Activated CD4-positive, alpha-beta memory T cell treated with anti-CD3 and anti-CD28 coated beads, Interleukin-2, amount 10 ng/mL, durations not matched to agents 7 days and 5 days (primary cell): ENCODE results near the gene UBAC2. TPM values are rescaled to one million over a fixed set of nuclear protein-coding genes. Genes with fewer than 3 reads are reported as not detected.

Source experiments
- CTCF ChIA-PET: fragments of 350-600 bp; sonication (Branson Sonifier 250); formaldehyde crosslinking; loops from one replicate; lab custom pipeline; 2021; ENCODE audit warnings: antibody characterized with exemption, inconsistent platforms; lab: Charles Lee
- POLR2A ChIA-PET: fragments of 350-600 bp; sonication (Branson Sonifier 250); formaldehyde crosslinking; loops from one replicate; lab custom pipeline; 2021; ENCODE audit warnings: antibody characterized with exemption; lab: Charles Lee
- DNase-seq: peaks from one replicate; pipeline ENCODE4 v3.0.0-alpha.2; 2020
- H3K27ac Mint-ChIP-seq: one replicate; pipeline ENCODE4 v1.8.0; 2021; ENCODE audit warnings: mild to moderate bottlenecking, mixed read lengths
- H3K27me3 Mint-ChIP-seq: one replicate; pipeline ENCODE4 v1.8.0; 2021; ENCODE audit warnings: mixed read lengths
- H3K36me3 Mint-ChIP-seq: one replicate; pipeline ENCODE4 v1.8.0; 2021; ENCODE audit warnings: low read depth, mixed read lengths
- H3K4me1 Mint-ChIP-seq: one replicate; pipeline ENCODE4 v1.8.0; 2021; ENCODE audit warnings: mixed read lengths
- H3K4me3 Mint-ChIP-seq: one replicate; pipeline ENCODE4 v1.8.0; 2021; ENCODE audit warnings: mild to moderate bottlenecking, mixed read lengths
- H3K9me3 Mint-ChIP-seq: one replicate; pipeline ENCODE4 v1.8.0; 2021; ENCODE audit warnings: mixed read lengths
- total RNA-seq, 2 experiments: library from RNA; stranded (reverse); gene quantifications; one replicate each; pipeline ENCODE4 v1.2.3, GENCODE V29; 2021

The UBAC2 gene
- total RNA-seq, 2 experiments from 2014 or later = 53.8 to 55.2 TPM

GRCh38 chr13:99191900-99192399 lies 8.7 kb upstream of the UBAC2 start:
- POLR2A ChIA-PET = no interaction called here

DNA sequence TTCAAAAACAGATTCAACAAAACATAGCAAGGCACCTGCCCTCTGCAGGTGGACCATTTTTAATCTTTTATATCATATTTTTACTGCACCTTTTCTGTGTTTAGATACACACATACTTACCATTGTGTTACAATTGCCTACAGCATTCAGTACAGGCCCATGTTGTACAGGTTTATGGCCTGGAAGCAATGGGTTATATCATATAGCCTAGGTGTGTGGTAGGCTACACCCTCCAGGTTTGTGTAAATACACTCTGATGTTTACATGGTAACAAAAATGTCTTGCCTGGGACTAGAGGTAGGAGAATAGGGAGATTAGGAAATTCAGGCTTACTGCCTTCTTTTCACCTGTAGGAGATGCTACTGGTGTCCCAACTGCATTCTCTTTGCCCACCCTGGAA lies 8.2 kb upstream of the UBAC2 start:
- ChIA-PET POLR2A (no interaction called here), CTCF (interaction anchor here (0.9 to 1.4 kb wide), 3 partner anchors 15 to 194 kb away, joined by 3 to 7 read pairs (median 4); no protein-coding TSS in a partner anchor)
- H3K27ac Mint-ChIP-seq = no peak overlapping the region
- H3K9me3 Mint-ChIP-seq = no peaks in the 10 kb centered on the region
- DNase-seq = no peak
- no peaks in the 10 kb centered on the region for H3K36me3 Mint-ChIP-seq
- H3K4me3 Mint-ChIP-seq = no peak overlapping the region
- peaks cover 12% of the 10 kb centered on the region for H3K4me1 Mint-ChIP-seq
- H3K27me3 Mint-ChIP-seq = no peaks in the 10 kb centered on the region

More at GRCh38 chr13:99191900-99192399, 8.7 kb upstream of the UBAC2 start:
- no peaks in the 10 kb centered on the region for H3K9me3 Mint-ChIP-seq
- no peak overlapping the region for H3K4me3 Mint-ChIP-seq
- H3K27me3 Mint-ChIP-seq = no peaks in the 10 kb centered on the region
- peaks cover 12% of the 10 kb centered on the region for H3K4me1 Mint-ChIP-seq
- H3K27ac Mint-ChIP-seq = no peak overlapping the region
- H3K36me3 Mint-ChIP-seq = no peaks in the 10 kb centered on the region
- CTCF ChIA-PET = no interaction called here
- DNase-seq = no peak

GRCh38 chr13:99193152-99193551 lies 7.5 kb upstream of the UBAC2 start:
- no peaks in the 10 kb centered on the region for H3K9me3 Mint-ChIP-seq
- ChIA-PET CTCF (interaction anchor here (0.8 to 1.4 kb wide), 5 partner anchors 11 to 194 kb away, joined by 3 to 7 read pairs (median 3); no protein-coding TSS in a partner anchor), POLR2A (no interaction called here)
- H3K4me3 Mint-ChIP-seq = no peak overlapping the region
- H3K36me3 Mint-ChIP-seq = no peaks in the 10 kb centered on the region
- H3K27me3 Mint-ChIP-seq = no peaks in the 10 kb centered on the region
- H3K4me1 Mint-ChIP-seq = peaks cover 12% of the 10 kb centered on the region
- DNase-seq = no peak
- H3K27ac Mint-ChIP-seq = no peak overlapping the region

- no peak overlapping the region for H3K27ac Mint-ChIP-seq
- CTCF ChIA-PET = interaction anchor here (0.6 to 12.7 kb wide), 4 partner anchors 20 to 70 kb away, joined by 3 to 179 read pairs (median 4); no protein-coding TSS in a partner anchor
- no peaks in the 10 kb centered on the region for H3K27me3 Mint-ChIP-seq
- H3K9me3 Mint-ChIP-seq = no peaks in the 10 kb centered on the region
- H3K36me3 Mint-ChIP-seq = peaks cover 8% of the 10 kb centered on the region
- POLR2A ChIA-PET = interaction anchor here (0.9 to 1.5 kb wide), 4 partner anchors 60 to 118 kb away, joined by 3 to 5 read pairs (median 4); no protein-coding TSS in a partner anchor
- no peak for DNase-seq
- H3K4me3 Mint-ChIP-seq = no peak overlapping the region
- H3K4me1 Mint-ChIP-seq = peaks cover 21% of the 10 kb centered on the region
These were observed 4.1 kb upstream of the UBAC2 start for GRCh38 chr13:99196466-99197116.

- POLR2A ChIA-PET = interaction anchor here (0.9 to 4.8 kb wide), 5 partner anchors 59 to 117 kb away, joined by 3 to 51 read pairs (median 4); no protein-coding TSS in a partner anchor
- H3K27ac Mint-ChIP-seq = no peak overlapping the region
These were observed 3.5 kb upstream of the UBAC2 start for GRCh38 chr13:99197117-99197651.

DNA sequence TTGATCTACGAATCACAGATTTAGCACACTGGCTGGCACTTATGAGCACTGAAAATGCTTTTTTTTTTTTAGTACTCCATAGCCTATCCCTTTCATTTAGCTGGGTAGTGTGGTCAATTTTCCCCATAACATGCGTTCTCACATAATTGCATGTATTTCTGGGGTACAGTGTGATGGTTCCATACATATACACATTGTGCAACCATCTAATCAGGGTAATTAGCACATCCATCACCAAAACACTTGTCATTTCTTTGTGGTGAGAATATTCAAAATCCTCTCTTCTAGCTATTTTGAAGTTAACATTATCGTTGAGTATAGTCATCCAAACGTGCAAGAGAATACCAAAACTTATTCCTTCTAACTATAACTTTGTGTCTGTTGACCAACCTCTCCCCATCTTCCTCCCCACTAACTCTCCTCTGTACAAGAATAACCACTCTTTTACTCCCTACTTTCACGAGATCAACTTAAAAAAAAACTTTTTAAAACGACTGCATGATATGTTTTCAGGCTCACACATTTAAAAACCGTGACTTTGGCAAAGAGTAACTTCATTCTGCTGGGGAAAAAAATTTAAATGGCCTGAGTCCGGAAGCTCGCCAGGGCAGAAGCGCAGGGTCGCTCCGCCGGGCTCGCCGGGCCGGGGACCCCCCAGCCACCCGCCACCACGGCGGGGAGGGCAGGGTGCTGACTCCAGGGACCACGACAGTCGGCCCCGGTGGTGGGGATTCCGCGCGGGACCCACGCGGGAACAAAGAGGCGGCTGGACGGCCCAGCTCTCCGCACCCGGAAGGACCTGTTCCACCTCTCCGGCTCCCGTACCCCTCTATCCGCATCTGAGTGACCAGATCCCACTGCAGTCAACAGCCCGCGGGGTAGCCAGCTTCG lies 868 bp upstream of the UBAC2 start:
- ChIA-PET CTCF (interaction anchor here (0.8 to 12.7 kb wide), 17 partner anchors 15 to 457 kb away, joined by 3 to 179 read pairs (median 5); partner anchors contain the start of gene GPR18), POLR2A (interaction anchor here (0.6 to 4.9 kb wide), 52 partner anchors 9 to 330 kb away, joined by 3 to 99 read pairs (median 6); partner anchors contain the start of genes GPR18 and GPR183)
- Mint-ChIP-seq H3K4me1 (peaks cover 42% of the 10 kb centered on the region), H3K36me3 (peaks cover 24% of the 10 kb centered on the region), H3K9me3 (no peaks in the 10 kb centered on the region), H3K4me3 (peak overlapping the region; percentile 93), H3K27ac (peak overlapping the region; percentile 80), H3K27me3 (no peaks in the 10 kb centered on the region)
- DNase-seq = no peak

More at GRCh38 chr13:99197117-99197651, 3.5 kb upstream of the UBAC2 start:
- peaks cover 11% of the 10 kb centered on the region for H3K36me3 Mint-ChIP-seq
- CTCF ChIA-PET = interaction anchor here (0.6 to 12.7 kb wide), 3 partner anchors 21 to 70 kb away, joined by 3 to 179 read pairs (median 3); no protein-coding TSS in a partner anchor
- DNase-seq = no peak
- no peaks in the 10 kb centered on the region for H3K9me3 Mint-ChIP-seq
- H3K27me3 Mint-ChIP-seq = no peaks in the 10 kb centered on the region
- H3K4me1 Mint-ChIP-seq = peaks cover 19% of the 10 kb centered on the region
- H3K4me3 Mint-ChIP-seq = no peak overlapping the region

DNA sequence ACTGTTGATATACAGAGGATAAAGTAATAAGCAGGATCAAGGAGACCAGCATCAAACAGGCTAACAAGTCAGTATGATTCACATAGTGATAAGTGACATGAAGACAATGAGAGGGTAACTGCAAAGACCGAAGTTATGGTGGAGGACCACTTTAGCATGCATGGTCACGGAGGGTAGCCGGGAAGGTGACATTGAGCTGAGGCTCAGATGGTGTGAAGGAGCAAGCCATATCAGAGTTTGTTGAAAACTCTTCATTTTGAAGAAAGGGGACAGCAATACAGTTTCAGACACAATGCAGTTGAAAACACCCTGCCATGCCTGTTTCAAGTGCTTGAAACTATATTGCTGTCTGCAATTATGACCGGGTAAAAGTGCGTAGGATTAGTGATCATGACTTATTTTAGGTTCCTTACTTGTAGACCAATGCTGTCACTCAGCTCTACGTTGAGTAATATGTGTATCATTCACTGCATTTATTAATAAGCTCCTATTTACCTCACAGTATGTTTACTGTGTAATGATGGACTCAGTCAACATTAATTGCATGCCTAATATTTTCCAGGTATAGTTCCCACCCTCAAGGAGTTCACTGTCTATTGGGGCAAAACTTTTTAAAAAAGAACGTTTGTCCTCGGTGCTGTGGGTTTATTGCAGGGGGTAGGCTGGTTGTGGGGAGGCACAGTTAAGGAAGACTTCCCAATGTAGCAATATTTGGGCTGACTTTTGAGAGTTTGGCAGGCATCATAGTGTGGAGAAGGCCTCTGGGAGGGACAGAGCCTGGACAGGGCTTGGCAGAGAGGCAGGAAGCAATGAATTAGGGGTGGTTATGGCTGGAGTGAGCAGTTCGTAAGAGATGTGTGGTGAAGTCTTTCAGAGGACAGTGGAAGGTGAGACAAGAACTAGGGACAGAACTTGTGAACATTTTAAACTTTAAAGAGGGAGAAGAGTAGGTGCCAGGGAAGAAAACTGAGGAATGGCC lies 3.2 kb downstream of the UBAC2 start:
- CTCF ChIA-PET = interaction anchor here (0.5 to 12.7 kb wide), 9 partner anchors 11 to 63 kb away, joined by 3 to 179 read pairs (median 6); partner anchors contain the start of gene GPR18
- DNase-seq = no peak
- peaks cover 52% of the 10 kb centered on the region for H3K36me3 Mint-ChIP-seq

GRCh38 chr13:99205621-99206220 lies 5.1 kb downstream of the UBAC2 start:
- peaks cover 11% of the 10 kb centered on the region for H3K27me3 Mint-ChIP-seq
- H3K27ac Mint-ChIP-seq = no peak overlapping the region
- no peaks in the 10 kb centered on the region for H3K9me3 Mint-ChIP-seq
- ChIA-PET POLR2A (interaction anchor here (1.3 to 5.0 kb wide), 7 partner anchors 10 to 52 kb away, joined by 3 to 28 read pairs (median 8); partner anchors contain the start of gene GPR18), CTCF (interaction anchor here (1.6 to 12.7 kb wide), 4 partner anchors 9 to 61 kb away, joined by 3 to 179 read pairs (median 9); no protein-coding TSS in a partner anchor)
- peaks cover 56% of the 10 kb centered on the region for H3K4me1 Mint-ChIP-seq
- H3K36me3 Mint-ChIP-seq = peaks cover 49% of the 10 kb centered on the region
- peak overlapping the region; percentile 31 for H3K4me3 Mint-ChIP-seq
- DNase-seq = no peak

More for the DNA sequence above, 3.2 kb downstream of the UBAC2 start:
- POLR2A ChIA-PET = interaction anchor here (0.6 to 5.0 kb wide), 11 partner anchors 11 to 177 kb away, joined by 3 to 28 read pairs (median 5); partner anchors contain the start of gene GPR18
- peak overlapping the region; percentile 55 for H3K27ac Mint-ChIP-seq
- H3K9me3 Mint-ChIP-seq = no peaks in the 10 kb centered on the region
- H3K4me1 Mint-ChIP-seq = peaks cover 59% of the 10 kb centered on the region
- peak overlapping the region; percentile 64 for H3K4me3 Mint-ChIP-seq
- peaks cover 11% of the 10 kb centered on the region for H3K27me3 Mint-ChIP-seq

GRCh38 chr13:99206226-99206625 lies 5.6 kb downstream of the UBAC2 start:
- H3K27ac Mint-ChIP-seq = no peak overlapping the region
- H3K27me3 Mint-ChIP-seq = peaks cover 11% of the 10 kb centered on the region
- no peak overlapping the region for H3K4me3 Mint-ChIP-seq
- H3K36me3 Mint-ChIP-seq = peaks cover 50% of the 10 kb centered on the region
- peaks cover 55% of the 10 kb centered on the region for H3K4me1 Mint-ChIP-seq
- no peaks in the 10 kb centered on the region for H3K9me3 Mint-ChIP-seq
- POLR2A ChIA-PET = interaction anchor here (1.3 to 5.0 kb wide), 4 partner anchors 10 to 52 kb away, joined by 3 to 28 read pairs (median 24); partner anchors contain the start of gene GPR18
- CTCF ChIA-PET = interaction anchor here (0.6 to 12.7 kb wide), 5 partner anchors 9 to 61 kb away, joined by 3 to 179 read pairs (median 6); no protein-coding TSS in a partner anchor
- no peak for DNase-seq

DNA sequence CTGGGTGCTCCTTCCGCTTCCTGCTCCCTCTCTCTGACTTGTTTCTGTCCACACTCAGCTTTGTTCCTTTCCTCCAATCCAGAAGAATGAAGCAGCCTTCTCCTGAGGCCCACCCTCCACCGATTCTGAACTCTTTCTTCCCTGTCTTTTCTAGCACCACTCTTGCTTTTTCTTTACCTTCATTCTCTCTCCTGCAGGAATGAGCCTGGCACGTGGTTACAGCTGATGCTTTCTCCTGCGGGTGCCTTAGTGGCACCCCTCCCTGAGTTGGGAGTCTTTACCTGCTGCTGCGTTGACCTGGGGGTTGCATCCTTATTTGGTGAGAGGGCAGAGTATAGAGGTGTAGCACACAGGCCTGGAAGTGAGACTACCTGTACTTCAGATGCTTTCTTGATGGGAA lies 6.2 kb downstream of the UBAC2 start:
- Mint-ChIP-seq H3K36me3 (peaks cover 46% of the 10 kb centered on the region), H3K27me3 (peaks cover 11% of the 10 kb centered on the region), H3K4me3 (no peak overlapping the region), H3K27ac (no peak overlapping the region), H3K9me3 (no peaks in the 10 kb centered on the region), H3K4me1 (peaks cover 52% of the 10 kb centered on the region)
- POLR2A ChIA-PET = interaction anchor here (1.3 to 5.0 kb wide), 3 partner anchors 9 to 15 kb away, joined by 3 to 28 read pairs (median 27); no protein-coding TSS in a partner anchor
- DNase-seq = no peak
- CTCF ChIA-PET = interaction anchor here (0.6 to 12.7 kb wide), 5 partner anchors 8 to 60 kb away, joined by 3 to 179 read pairs (median 3); no protein-coding TSS in a partner anchor
